Neural cell (in vitro differentiated cells): Measurements from ENCODE around the gene PARD3B. TPM values are rescaled to one million over a fixed set of nuclear protein-coding genes. Genes with fewer than 3 reads are reported as not detected.

Source experiments
- H2AFZ ChIP-seq: fragments of 200-600, 300-800 bp; sonication (generic), shearing (Covaris generic); 2 replicates; pipeline ENCODE4 v1.6.0; 2014; ENCODE audit warnings: low read depth, mild to moderate bottlenecking, antibody characterized with exemption, low read length, moderate library complexity
- H3F3A ChIP-seq: fragments of 200-600 bp; shearing (Covaris generic); 2 replicates; pipeline ENCODE4 v1.6.1; 2016; ENCODE audit warnings: mild to moderate bottlenecking, moderate library complexity, mixed read lengths, antibody characterized with exemption, low read length; ENCODE audit not compliant: insufficient read depth, poor library complexity, severe bottlenecking
- H3K27ac ChIP-seq: fragments of 200-600, 300-800 bp; sonication (generic), shearing (Covaris generic); 2 replicates; pipeline ENCODE4 v1.5.1; 2014; ENCODE audit warnings: mild to moderate bottlenecking, low read length, moderate library complexity
- H3K27me3 ChIP-seq: fragments of 300-800, 200-600 bp; sonication (generic), shearing (Covaris generic); 2 replicates; pipeline ENCODE4 v1.6.0; 2014; ENCODE audit warnings: mild to moderate bottlenecking, low read depth, low read length, moderate library complexity; ENCODE audit not compliant: insufficient read depth
- H3K36me3 ChIP-seq: fragments of 300-800, 200-600 bp; sonication (generic), shearing (Covaris generic); 2 replicates; pipeline ENCODE4 v1.5.1; 2014; ENCODE audit warnings: mild to moderate bottlenecking, antibody characterized with exemption, low read length, moderate library complexity; ENCODE audit not compliant: insufficient read depth
- H3K4me2 ChIP-seq: fragments of 300-800, 200-600 bp; sonication (generic), shearing (Covaris generic); 2 replicates; pipeline ENCODE4 v1.6.0; 2014; ENCODE audit warnings: mild to moderate bottlenecking, low read length
- H3K4me3 ChIP-seq: fragments of 300-800, 200-600 bp; sonication (generic), shearing (Covaris generic); 2 replicates; pipeline ENCODE4 v1.5.1; 2014; ENCODE audit warnings: mild to moderate bottlenecking, low read length, moderate library complexity
- H3K79me2 ChIP-seq: fragments of 200-600 bp; shearing (Covaris generic); replicated peaks from 2 replicates; pipeline ENCODE4 v1.6.0; 2014; ENCODE audit warnings: mild to moderate bottlenecking, low read length, moderate library complexity; ENCODE audit not compliant: insufficient read depth
- H3K9ac ChIP-seq: fragments of 300-800, 200-600 bp; sonication (generic), shearing (Covaris generic); 2 replicates; pipeline ENCODE4 v1.6.1; 2016; ENCODE audit warnings: mild to moderate bottlenecking, low read length, mixed read lengths
- H3K9me2 ChIP-seq: fragments of 200-600 bp; shearing (Covaris generic); 2 replicates; pipeline ENCODE4 v1.6.1; 2016; ENCODE audit warnings: mild to moderate bottlenecking, low read length, mixed read lengths; ENCODE audit not compliant: insufficient read depth
- H3K9me3 ChIP-seq: fragments of 200-600, 300-800 bp; sonication (generic), shearing (Covaris generic); 2 replicates; pipeline ENCODE4 v1.6.1; 2016; ENCODE audit warnings: mild to moderate bottlenecking, mixed run types, low read length, moderate library complexity, mixed read lengths
- H4K20me1 ChIP-seq: fragments of 200-600 bp; shearing (Covaris generic); 2 replicates; pipeline ENCODE4 v1.6.1; 2016; ENCODE audit warnings: mild to moderate bottlenecking, mixed run types; ENCODE audit not compliant: insufficient read depth
- CTCF ChIP-seq: fragments of 450-650 bp; IDR thresholded peaks from 2 replicates; pipeline ENCODE4 v1.5.1; 2014; ENCODE audit warnings: antibody characterized with exemption, mild to moderate bottlenecking, moderate library complexity; ENCODE audit not compliant: poor library complexity, severe bottlenecking
- EP300 ChIP-seq: fragments of 450-650 bp; conservative IDR thresholded peaks from 2 replicates; pipeline ENCODE4 v1.6.1; 2014; ENCODE audit warnings: antibody characterized with exemption, mild to moderate bottlenecking, moderate library complexity; ENCODE audit not compliant: poor library complexity, severe bottlenecking
- EZH2 ChIP-seq: fragments of 200-600, 300-800 bp; shearing (Covaris generic), sonication (generic); IDR thresholded peaks from 2 replicates; pipeline ENCODE4 v1.6.1; 2014; ENCODE audit warnings: antibody characterized with exemption, low read length, borderline replicate concordance, mild to moderate bottlenecking; ENCODE audit not compliant: insufficient read depth, poor library complexity, severe bottlenecking
- MXI1 ChIP-seq: fragments of 450-650 bp; conservative IDR thresholded peaks from 2 replicates; pipeline ENCODE4 v1.6.1; 2014; ENCODE audit warnings: antibody characterized with exemption, mild to moderate bottlenecking; ENCODE audit not compliant: poor library complexity, severe bottlenecking
- POLR2AphosphoS5 ChIP-seq: IDR thresholded peaks from 2 replicates; pipeline ENCODE4 v1.6.1; 2012
- RAD21 ChIP-seq: fragments of 450-650 bp; conservative IDR thresholded peaks from 2 replicates; pipeline ENCODE4 v1.6.1; 2014; ENCODE audit warnings: antibody characterized with exemption, mild to moderate bottlenecking, moderate library complexity
- SMC3 ChIP-seq: fragments of 450-650 bp; conservative IDR thresholded peaks from 2 replicates; pipeline ENCODE4 v1.6.1; 2014; ENCODE audit warnings: antibody characterized with exemption, mild to moderate bottlenecking, moderate library complexity; ENCODE audit not compliant: poor library complexity
- TAF1 ChIP-seq: IDR thresholded peaks from 2 replicates; pipeline ENCODE4 v1.6.1; 2012; ENCODE audit warnings: low read depth
- polyA plus RNA-seq: library from polyadenylated mRNA; depleted of rRNA; stranded (reverse); fragments of >200 nt; gene quantifications from 2 replicates; pipeline ENCODE4 v1.2.3, GENCODE V29; 2014
- TF ChIP-seq, protein P1 (sequence below): IDR thresholded peaks from 2 replicates; pipeline ENCODE4 v1.6.1; 2012; ENCODE audit warnings: borderline replicate concordance

Gene PARD3B
- polyA plus RNA-seq, 1 donor from 2014 or later, result 0.54 TPM

- no peaks in the 10 kb centered on the region for H3K9me3 ChIP-seq
- H4K20me1 ChIP-seq, result no peaks in the 10 kb centered on the region
- no peak overlapping the region for H3K27ac ChIP-seq
- no peaks in the 10 kb centered on the region for H3F3A ChIP-seq
- H3K27me3 ChIP-seq, result no peaks in the 10 kb centered on the region
- no peaks in the 10 kb centered on the region for H3K36me3 ChIP-seq
- TF ChIP-seq, protein P1, sequence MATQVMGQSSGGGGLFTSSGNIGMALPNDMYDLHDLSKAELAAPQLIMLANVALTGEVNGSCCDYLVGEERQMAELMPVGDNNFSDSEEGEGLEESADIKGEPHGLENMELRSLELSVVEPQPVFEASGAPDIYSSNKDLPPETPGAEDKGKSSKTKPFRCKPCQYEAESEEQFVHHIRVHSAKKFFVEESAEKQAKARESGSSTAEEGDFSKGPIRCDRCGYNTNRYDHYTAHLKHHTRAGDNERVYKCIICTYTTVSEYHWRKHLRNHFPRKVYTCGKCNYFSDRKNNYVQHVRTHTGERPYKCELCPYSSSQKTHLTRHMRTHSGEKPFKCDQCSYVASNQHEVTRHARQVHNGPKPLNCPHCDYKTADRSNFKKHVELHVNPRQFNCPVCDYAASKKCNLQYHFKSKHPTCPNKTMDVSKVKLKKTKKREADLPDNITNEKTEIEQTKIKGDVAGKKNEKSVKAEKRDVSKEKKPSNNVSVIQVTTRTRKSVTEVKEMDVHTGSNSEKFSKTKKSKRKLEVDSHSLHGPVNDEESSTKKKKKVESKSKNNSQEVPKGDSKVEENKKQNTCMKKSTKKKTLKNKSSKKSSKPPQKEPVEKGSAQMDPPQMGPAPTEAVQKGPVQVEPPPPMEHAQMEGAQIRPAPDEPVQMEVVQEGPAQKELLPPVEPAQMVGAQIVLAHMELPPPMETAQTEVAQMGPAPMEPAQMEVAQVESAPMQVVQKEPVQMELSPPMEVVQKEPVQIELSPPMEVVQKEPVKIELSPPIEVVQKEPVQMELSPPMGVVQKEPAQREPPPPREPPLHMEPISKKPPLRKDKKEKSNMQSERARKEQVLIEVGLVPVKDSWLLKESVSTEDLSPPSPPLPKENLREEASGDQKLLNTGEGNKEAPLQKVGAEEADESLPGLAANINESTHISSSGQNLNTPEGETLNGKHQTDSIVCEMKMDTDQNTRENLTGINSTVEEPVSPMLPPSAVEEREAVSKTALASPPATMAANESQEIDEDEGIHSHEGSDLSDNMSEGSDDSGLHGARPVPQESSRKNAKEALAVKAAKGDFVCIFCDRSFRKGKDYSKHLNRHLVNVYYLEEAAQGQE, result no peak
- TF ChIP-seq RAD21 (no peak), MXI1 (no peak), EZH2 (no peak), POLR2AphosphoS5 (no peak), SMC3 (no peak), CTCF (no peak), EP300 (no peak), TAF1 (no peak)
- H3K4me2 ChIP-seq, result no peak overlapping the region
- H3K4me3 ChIP-seq, result no peak overlapping the region
- H2AFZ ChIP-seq, result no peak overlapping the region
- H3K79me2 ChIP-seq, result no peaks in the 10 kb centered on the region
- H3K9ac ChIP-seq, result no peak overlapping the region
- H3K9me2 ChIP-seq, result no peaks in the 10 kb centered on the region
These were observed 65.8 kb downstream of the PARD3B start for GRCh38 chr2:204611017-204611631.

DNA sequence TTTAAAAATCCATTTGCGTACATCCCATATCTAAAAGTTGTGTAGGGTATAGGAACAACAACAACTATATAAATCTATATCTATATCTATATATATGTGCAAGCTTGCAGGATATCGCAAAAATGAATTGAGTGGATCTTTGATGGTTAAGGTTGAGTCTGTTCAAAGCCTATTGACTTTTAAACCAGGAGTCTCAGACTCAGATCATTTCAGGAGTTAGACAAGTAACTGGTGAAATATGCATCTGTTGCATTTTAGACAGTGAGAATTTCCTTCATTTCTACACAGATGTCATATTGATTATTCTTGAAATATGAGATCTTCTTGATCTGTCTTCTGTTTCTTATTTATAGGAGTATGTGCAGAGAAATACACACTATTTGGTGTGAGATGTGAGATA, 66.5 kb downstream of the PARD3B start:
- H3K9me3 ChIP-seq, result no peaks in the 10 kb centered on the region
- no peak for TF ChIP-seq EP300
- TF ChIP-seq SMC3, result no peak
- TF ChIP-seq MXI1, result no peak
- no peak for TF ChIP-seq RAD21
- no peak for TF ChIP-seq EZH2
- TF ChIP-seq, protein P1, result no peak
- no peak for TF ChIP-seq CTCF
- TF ChIP-seq TAF1, result no peak
- no peak for TF ChIP-seq POLR2AphosphoS5
- H3K4me3 ChIP-seq, result no peak overlapping the region
- no peaks in the 10 kb centered on the region for H4K20me1 ChIP-seq
- H3F3A ChIP-seq, result no peaks in the 10 kb centered on the region
- no peaks in the 10 kb centered on the region for H3K9me2 ChIP-seq
- no peaks in the 10 kb centered on the region for H3K27me3 ChIP-seq
- no peak overlapping the region for H3K4me2 ChIP-seq
- H3K36me3 ChIP-seq, result no peaks in the 10 kb centered on the region
- H3K27ac ChIP-seq, result no peak overlapping the region
- no peak overlapping the region for H3K9ac ChIP-seq
- no peak overlapping the region for H2AFZ ChIP-seq
- H3K79me2 ChIP-seq, result no peaks in the 10 kb centered on the region
